Keratinocyte (primary cell): ENCODE data around the gene CPSF4. TPM values are rescaled to one million over a fixed set of nuclear protein-coding genes. Genes with fewer than 3 reads are reported as not detected.
A peak's percentile ranks its signal among the peaks of the same experiment; 100 is the strongest.

Experiments used
- DNase-seq: peaks from one replicate; pipeline ENCODE4 v3.0.0-alpha.2; 2011; ENCODE audit warnings: low read depth, missing footprints, low spot score
- FAIRE-seq: peaks from 2 replicates; lab custom pipeline; 2011; peaks lifted over from hg19 to GRCh38; lab: Jason Lieb, UNC
- H2AFZ ChIP-seq: 2 replicates; pipeline ENCODE4 v1.6.0; 2012; ENCODE audit warnings: low read length, control low read depth, inconsistent platforms; ENCODE audit not compliant: control insufficient read depth
- H3K27ac ChIP-seq: 2 replicates; pipeline ENCODE4 v1.5.1; 2011; ENCODE audit warnings: low read length; ENCODE audit not compliant: control insufficient read depth, insufficient read depth
- H3K27me3 ChIP-seq: 3 replicates; pipeline ENCODE4 v1.6.0; 2011; ENCODE audit warnings: low read length; ENCODE audit not compliant: control insufficient read depth, insufficient read depth; ENCODE audit errors: extremely low read depth
- H3K36me3 ChIP-seq, 2 experiments: 2 replicates in 1 of 2; 3 replicates in 1 of 2; pipeline ENCODE4 v1.5.1; 2011; ENCODE audit warnings: low read length in 2 of 2, mild to moderate bottlenecking in 1 of 2; ENCODE audit not compliant: control insufficient read depth in 2 of 2, insufficient read depth in 2 of 2; ENCODE audit errors: extremely low read depth in 1 of 2
- H3K4me1 ChIP-seq: 3 replicates; pipeline ENCODE4 v1.5.1; 2011; ENCODE audit warnings: low read length; ENCODE audit not compliant: control insufficient read depth, insufficient read depth; ENCODE audit errors: extremely low read depth
- H3K4me2 ChIP-seq: 3 replicates; pipeline ENCODE4 v1.6.0; 2011; ENCODE audit warnings: low read depth, low read length; ENCODE audit not compliant: control insufficient read depth, insufficient read depth; ENCODE audit errors: extremely low read depth
- H3K4me3 ChIP-seq, 3 experiments: fragments of 200-600 bp in 1 of 3; sonication (generic) in 1 of 3; 2 replicates in 2 of 3; 3 replicates in 1 of 3; pipeline ENCODE4 v1.5.1; 2011 to 2016; ENCODE audit warnings: low read length in 3 of 3, mild to moderate bottlenecking in 3 of 3, control low read depth in 2 of 3, inconsistent platforms in 1 of 3, low read depth in 1 of 3, mixed read lengths in 1 of 3, mixed run types in 1 of 3, moderate library complexity in 1 of 3; ENCODE audit not compliant: control insufficient read depth in 2 of 3, insufficient read depth in 2 of 3; ENCODE audit errors: extremely low read depth in 1 of 3
- H3K79me2 ChIP-seq: 2 replicates; pipeline ENCODE4 v1.6.0; 2012; ENCODE audit warnings: low read length; ENCODE audit not compliant: control insufficient read depth, insufficient read depth
- H3K9ac ChIP-seq: 3 replicates; pipeline ENCODE4 v1.6.0; 2011; ENCODE audit warnings: low read length; ENCODE audit not compliant: control insufficient read depth, insufficient read depth; ENCODE audit errors: extremely low read depth
- H3K9me1 ChIP-seq: 3 replicates; pipeline ENCODE4 v1.6.0; 2011; ENCODE audit warnings: low read length; ENCODE audit not compliant: control insufficient read depth, insufficient read depth; ENCODE audit errors: extremely low read depth
- H3K9me3 ChIP-seq: 2 replicates; pipeline ENCODE4 v1.5.1; 2012; ENCODE audit warnings: low read depth, low read length; ENCODE audit not compliant: control insufficient read depth
- H4K20me1 ChIP-seq: 3 replicates; pipeline ENCODE4 v1.6.0; 2011; ENCODE audit warnings: low read length; ENCODE audit not compliant: control insufficient read depth, insufficient read depth; ENCODE audit errors: extremely low read depth
- CTCF ChIP-seq, 3 experiments: IDR thresholded peaks in 1 of 3; conservative IDR thresholded peaks in 1 of 3; optimal IDR thresholded peaks in 1 of 3; 2 replicates in 2 of 3; 3 replicates in 1 of 3; pipeline versions ENCODE3 to v1.5.1; 2011; ENCODE audit warnings: low read length in 3 of 3, mild to moderate bottlenecking in 3 of 3, moderate library complexity in 2 of 3, control low read depth in 1 of 3, inconsistent platforms in 1 of 3; ENCODE audit not compliant: insufficient read depth in 2 of 3; ENCODE audit errors: extremely low read depth in 1 of 3
- EZH2 ChIP-seq: IDR thresholded peaks from one replicate; pipeline ENCODE4 v1.6.1; 2012; ENCODE audit warnings: inconsistent platforms, mild to moderate bottlenecking, low read length, moderate library complexity
- dilution Hi-C: fragments of 300-500 bp; cut with MboI; formaldehyde crosslinking; loops from one replicate; pipeline ENCODE4 v1.7.0; 2020; ENCODE audit warnings: low sequenced_read_pairs; ENCODE audit not compliant: extremely low pct_ligation_motif_present
- polyA plus RNA-seq, 5 experiments: library from polyadenylated mRNA; depleted of rRNA in 3 of 5; stranded (reverse) in 3 of 5; stranded (forward) in 1 of 5; unstranded in 1 of 5; fragments of >200 nt; gene quantifications; 1 replicate in 1 of 5; 2 replicates in 3 of 5; 3 replicates in 1 of 5; pipeline versions ENCODE4 v1.2.1 to v1.2.3, GENCODE V29; 2011 to 2012; ENCODE audit warnings: missing spikeins in 2 of 5, low read depth in 1 of 5, low replicate concordance in 1 of 5

The CPSF4 gene
- polyA plus RNA-seq, 1 donor (not counting 4 experiments of a cell fraction or from before 2014, with no cell fraction given): 25.0 TPM

GRCh38 chr7:99497766-99498545 lies 59.2 kb downstream of the CPSF4 start:
- H3K27ac ChIP-seq: no peak overlapping the region
- no peak for FAIRE-seq
- peaks cover 13 to 15% of the 10 kb centered on the region in 2 experiments for H3K36me3 ChIP-seq
- H3K9me3 ChIP-seq: peaks cover 9% of the 10 kb centered on the region
- peaks cover 60% of the 10 kb centered on the region for H3K79me2 ChIP-seq
- no peak for DNase-seq
- peaks cover 16% of the 10 kb centered on the region for H3K4me1 ChIP-seq
- H3K4me2 ChIP-seq: peak overlapping the region; percentile 89
- TF ChIP-seq EZH2: no peak
- no peak for TF ChIP-seq CTCF (optimal IDR thresholded peaks at IDR 0.05 in 1 of 3, IDR thresholded peaks at IDR 0.05 in 1 of 3, conservative IDR thresholded peaks at IDR 0.05 in 1 of 3; ENCODE audit: extremely low read depth in 1 of 3, insufficient read depth in 2 of 3, low read length in 3 of 3)
- H2AFZ ChIP-seq: no peak overlapping the region
- peak overlapping the region; percentile 90 for H3K9ac ChIP-seq
- dilution Hi-C loops: no loop called here
- peaks cover 4% of the 10 kb centered on the region for H4K20me1 ChIP-seq
- no peaks in the 10 kb centered on the region for H3K9me1 ChIP-seq
- no peaks in the 10 kb centered on the region for H3K27me3 ChIP-seq
- peak overlapping the region; percentile 80 to 94 (median 85) for H3K4me3 ChIP-seq

GRCh38 chr7:99498546-99498944 lies 59.8 kb downstream of the CPSF4 start:
- H3K9ac ChIP-seq: peak overlapping the region; percentile 90
- peaks cover 4% of the 10 kb centered on the region for H4K20me1 ChIP-seq
- peaks cover 10 to 12% of the 10 kb centered on the region in 2 experiments for H3K36me3 ChIP-seq
- H3K4me3 ChIP-seq: peak overlapping the region; percentile 80 to 94 (median 85)
- peaks cover 9% of the 10 kb centered on the region for H3K9me3 ChIP-seq
- no peaks in the 10 kb centered on the region for H3K9me1 ChIP-seq
- peak overlapping the region; percentile 6 for H3K27ac ChIP-seq
- FAIRE-seq (no peak), DNase-seq (no peak)
- dilution Hi-C loops: no loop called here
- TF ChIP-seq EZH2 (no peak), CTCF (optimal IDR thresholded peaks at IDR 0.05 in 1 of 3, IDR thresholded peaks at IDR 0.05 in 1 of 3, conservative IDR thresholded peaks at IDR 0.05 in 1 of 3; ENCODE audit: extremely low read depth in 1 of 3, insufficient read depth in 2 of 3, low read length in 3 of 3) (no peak)
- H3K4me2 ChIP-seq: peak overlapping the region; percentile 89
- peaks cover 16% of the 10 kb centered on the region for H3K4me1 ChIP-seq
- no peaks in the 10 kb centered on the region for H3K27me3 ChIP-seq
- peaks cover 60% of the 10 kb centered on the region for H3K79me2 ChIP-seq
- H2AFZ ChIP-seq: no peak overlapping the region
